ENCODE measurements around the gene PDYN.

DNA sequence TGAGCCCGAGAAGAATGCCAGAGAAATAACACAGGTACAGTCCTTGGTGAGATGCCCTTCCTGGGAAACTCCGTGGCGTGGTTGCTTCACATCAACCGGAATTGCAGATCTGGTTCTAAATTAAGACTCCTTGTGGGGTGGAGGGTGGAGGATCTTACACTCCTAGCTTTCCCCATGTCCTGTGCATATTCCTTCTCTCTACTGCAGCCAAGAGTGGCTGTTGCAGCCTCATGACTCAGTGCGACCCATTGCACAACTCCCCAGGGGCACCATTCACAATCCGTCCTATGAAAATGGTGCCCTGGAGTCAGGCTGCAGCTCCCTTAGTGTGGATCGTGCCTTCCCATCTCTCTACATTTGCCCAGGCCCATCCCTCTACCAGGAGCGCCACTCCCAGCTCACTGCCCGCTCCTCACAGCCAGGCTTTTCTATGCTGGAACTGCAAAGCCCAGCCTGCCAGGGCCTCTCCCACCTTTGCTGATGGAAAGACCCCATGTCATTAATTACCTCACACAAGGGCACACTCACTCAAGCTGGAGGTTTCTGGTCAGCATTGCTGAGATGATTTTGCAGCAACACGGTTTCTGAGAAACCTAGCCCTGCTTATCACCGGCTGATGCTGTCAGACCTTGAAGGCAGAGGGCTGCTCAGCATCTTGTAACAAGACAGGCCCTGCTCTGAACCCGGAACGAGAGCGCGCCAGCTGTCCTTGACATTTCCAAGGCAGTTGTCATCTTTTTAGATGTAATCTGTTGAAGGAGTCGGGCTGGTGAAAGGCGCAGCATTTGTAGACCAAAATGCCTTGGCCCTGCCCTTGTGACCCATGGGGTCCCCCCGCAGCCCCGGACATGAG is 58.9 kb downstream of the PDYN start:
- TF ChIP-seq POLR2A (IDR thresholded peaks at IDR 0.05) = no peak
- TF ChIP-seq, protein P1, sequence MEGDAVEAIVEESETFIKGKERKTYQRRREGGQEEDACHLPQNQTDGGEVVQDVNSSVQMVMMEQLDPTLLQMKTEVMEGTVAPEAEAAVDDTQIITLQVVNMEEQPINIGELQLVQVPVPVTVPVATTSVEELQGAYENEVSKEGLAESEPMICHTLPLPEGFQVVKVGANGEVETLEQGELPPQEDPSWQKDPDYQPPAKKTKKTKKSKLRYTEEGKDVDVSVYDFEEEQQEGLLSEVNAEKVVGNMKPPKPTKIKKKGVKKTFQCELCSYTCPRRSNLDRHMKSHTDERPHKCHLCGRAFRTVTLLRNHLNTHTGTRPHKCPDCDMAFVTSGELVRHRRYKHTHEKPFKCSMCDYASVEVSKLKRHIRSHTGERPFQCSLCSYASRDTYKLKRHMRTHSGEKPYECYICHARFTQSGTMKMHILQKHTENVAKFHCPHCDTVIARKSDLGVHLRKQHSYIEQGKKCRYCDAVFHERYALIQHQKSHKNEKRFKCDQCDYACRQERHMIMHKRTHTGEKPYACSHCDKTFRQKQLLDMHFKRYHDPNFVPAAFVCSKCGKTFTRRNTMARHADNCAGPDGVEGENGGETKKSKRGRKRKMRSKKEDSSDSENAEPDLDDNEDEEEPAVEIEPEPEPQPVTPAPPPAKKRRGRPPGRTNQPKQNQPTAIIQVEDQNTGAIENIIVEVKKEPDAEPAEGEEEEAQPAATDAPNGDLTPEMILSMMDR (IDR thresholded peaks at IDR 0.05) = no peak
- no peak for TF ChIP-seq EP300 (IDR thresholded peaks at IDR 0.05; ENCODE audit: low read depth)
